KMS-11 (cell line): Measurements from ENCODE around the gene LGI2.

Experiments
- H2AFZ ChIP-seq: fragments of 200-600 bp; sonication (generic); 2 replicates; pipeline ENCODE4 v1.6.1; 2016; ENCODE audit warnings: antibody characterized with exemption, mixed run types, low read depth
- H3K27ac ChIP-seq: fragments of 200-600 bp; sonication (generic); 2 replicates; pipeline ENCODE4 v1.6.1; 2016; ENCODE audit warnings: mild to moderate bottlenecking, mixed run types
- H3K27me3 ChIP-seq: fragments of 200-600 bp; sonication (generic); 2 replicates; pipeline ENCODE4 v1.6.1; 2017; ENCODE audit warnings: mild to moderate bottlenecking, low read depth, mixed run types, moderate library complexity; ENCODE audit not compliant: insufficient read depth
- H3K36me3 ChIP-seq: fragments of 200-600 bp; sonication (generic); 2 replicates; pipeline ENCODE4 v1.6.1; 2017; ENCODE audit warnings: mild to moderate bottlenecking, mixed run types; ENCODE audit not compliant: insufficient read depth
- H3K4me1 ChIP-seq: fragments of 200-600 bp; sonication (generic); 2 replicates; pipeline ENCODE4 v1.6.1; 2016; ENCODE audit warnings: mild to moderate bottlenecking, low read depth, mixed run types; ENCODE audit not compliant: poor library complexity, severe bottlenecking
- H3K4me2 ChIP-seq: fragments of 200-600 bp; sonication (generic); 2 replicates; pipeline ENCODE4 v1.7.0; 2016; ENCODE audit warnings: mild to moderate bottlenecking, mixed run types
- H3K4me3 ChIP-seq: fragments of 200-600 bp; sonication (generic); IDR thresholded peaks from 2 replicates; pipeline ENCODE4 v1.6.1; 2017; ENCODE audit warnings: low read depth, low read length, mixed read lengths; ENCODE audit not compliant: insufficient read depth
- H3K79me2 ChIP-seq: fragments of 200-600 bp; sonication (generic); 2 replicates; pipeline ENCODE4 v1.6.1; 2016; ENCODE audit warnings: low read depth, mixed run types; ENCODE audit not compliant: insufficient read depth
- H3K9ac ChIP-seq: fragments of 200-600 bp; sonication (generic); 2 replicates; pipeline ENCODE4 v1.6.1; 2016; ENCODE audit warnings: mild to moderate bottlenecking, mixed run types
- H4K20me1 ChIP-seq: fragments of 200-600 bp; sonication (generic); 2 replicates; pipeline ENCODE4 v1.6.1; 2016; ENCODE audit warnings: mild to moderate bottlenecking, mixed run types; ENCODE audit not compliant: insufficient read depth
- CTCF ChIP-seq: fragments of 200-600 bp; sonication (generic); conservative IDR thresholded peaks from 2 replicates; pipeline ENCODE4 v1.6.1; 2017; ENCODE audit warnings: low read depth, mild to moderate bottlenecking, antibody characterized with exemption, low read length, moderate library complexity, mixed read lengths

Gene LGI2

GRCh38 chr4:25075129-25075528 lies 44.4 kb upstream of the LGI2 start:
- no peak overlapping the region for H2AFZ ChIP-seq
- no peak overlapping the region for H3K9ac ChIP-seq
- H4K20me1 ChIP-seq, result no peaks in the 10 kb centered on the region
- H3K4me1 ChIP-seq, result peaks cover 27% of the 10 kb centered on the region
- H3K36me3 ChIP-seq, result no peaks in the 10 kb centered on the region
- H3K79me2 ChIP-seq, result no peaks in the 10 kb centered on the region
- no peak for TF ChIP-seq CTCF
- H3K27ac ChIP-seq, result no peak overlapping the region
- H3K4me2 ChIP-seq, result no peak overlapping the region
- no peaks in the 10 kb centered on the region for H3K27me3 ChIP-seq
- H3K4me3 ChIP-seq, result no peak overlapping the region

- Histone ChIP-seq H3K9ac (no peak overlapping the region), H3K27ac (no peak overlapping the region), H3K4me3 (no peak overlapping the region), H2AFZ (no peak overlapping the region), H4K20me1 (no peaks in the 10 kb centered on the region), H3K4me1 (no peaks in the 10 kb centered on the region), H3K36me3 (no peaks in the 10 kb centered on the region), H3K79me2 (no peaks in the 10 kb centered on the region), H3K27me3 (no peaks in the 10 kb centered on the region), H3K4me2 (no peak overlapping the region)
- no peak for TF ChIP-seq CTCF
Observed at GRCh38 chr4:25070545-25070944, 39.8 kb upstream of the LGI2 start.

- Histone ChIP-seq H2AFZ (no peak overlapping the region), H3K4me2 (no peak overlapping the region), H3K9ac (no peak overlapping the region), H4K20me1 (no peaks in the 10 kb centered on the region), H3K36me3 (no peaks in the 10 kb centered on the region), H3K27ac (no peak overlapping the region), H3K4me3 (no peak overlapping the region), H3K4me1 (no peaks in the 10 kb centered on the region), H3K79me2 (no peaks in the 10 kb centered on the region), H3K27me3 (no peaks in the 10 kb centered on the region)
- TF ChIP-seq CTCF, result no peak
Observed at GRCh38 chr4:25069014-25069413, 38.3 kb upstream of the LGI2 start.

- no peak for TF ChIP-seq CTCF
- H3K4me2 ChIP-seq, result no peak overlapping the region
- H4K20me1 ChIP-seq, result no peaks in the 10 kb centered on the region
- H3K36me3 ChIP-seq, result no peaks in the 10 kb centered on the region
- H3K79me2 ChIP-seq, result no peaks in the 10 kb centered on the region
- no peak overlapping the region for H3K27ac ChIP-seq
- no peak overlapping the region for H3K4me3 ChIP-seq
- H3K9ac ChIP-seq, result no peak overlapping the region
- no peak overlapping the region for H2AFZ ChIP-seq
- H3K4me1 ChIP-seq, result no peaks in the 10 kb centered on the region
- H3K27me3 ChIP-seq, result no peaks in the 10 kb centered on the region
Observed at GRCh38 chr4:25068386-25068785, 37.6 kb upstream of the LGI2 start.
